MM.1S (cell line): ENCODE data around the gene CCHCR1.
A peak's percentile ranks its signal among the peaks of the same experiment; 100 is the strongest.

Source experiments
- DNase-seq: peaks from one replicate; pipeline ENCODE4 v3.0.0-alpha.2; 2015
- H2AFZ ChIP-seq: fragments of 300-600 bp; sonication (generic); 2 replicates; pipeline ENCODE4 v1.6.0; 2016; ENCODE audit warnings: antibody characterized with exemption, low read length
- H3F3A ChIP-seq: fragments of 300-600 bp; sonication (generic); 2 replicates; pipeline ENCODE4 v1.6.1; 2016; ENCODE audit warnings: mild to moderate bottlenecking, antibody characterized with exemption, low read length, moderate library complexity, mixed read lengths; ENCODE audit not compliant: insufficient read depth
- H3K27ac ChIP-seq: fragments of 300-600 bp; sonication (generic); 2 replicates; pipeline ENCODE4 v1.5.1; 2016; ENCODE audit warnings: mild to moderate bottlenecking, low read length
- H3K27me3 ChIP-seq: fragments of 300-600 bp; sonication (generic); replicated peaks from 2 replicates; pipeline ENCODE4 v1.6.0; 2016; ENCODE audit warnings: low read length; ENCODE audit not compliant: insufficient read depth
- H3K36me3 ChIP-seq: fragments of 300-600 bp; sonication (generic); replicated peaks from 2 replicates; pipeline ENCODE4 v1.6.1; 2016; ENCODE audit warnings: mild to moderate bottlenecking, low read length, mixed read lengths; ENCODE audit not compliant: insufficient read depth
- H3K4me1 ChIP-seq: fragments of 300-600 bp; sonication (generic); 2 replicates; pipeline ENCODE4 v1.6.1; 2016; ENCODE audit warnings: low read length, mixed read lengths
- H3K4me2 ChIP-seq: fragments of 300-600 bp; sonication (generic); 2 replicates; pipeline ENCODE4 v1.6.0; 2016; ENCODE audit warnings: low read depth, low read length
- H3K4me3 ChIP-seq: fragments of 300-600 bp; sonication (generic); 2 replicates; pipeline ENCODE4 v1.5.1; 2016; ENCODE audit warnings: low read length, mixed read lengths
- H3K79me2 ChIP-seq: fragments of 300-600 bp; sonication (generic); 2 replicates; pipeline ENCODE4 v1.6.1; 2016; ENCODE audit warnings: mixed run types, low read length, mixed read lengths
- H3K9ac ChIP-seq: fragments of 300-600 bp; sonication (generic); 2 replicates; pipeline ENCODE4 v1.6.1; 2016; ENCODE audit warnings: low read length, mixed read lengths
- H3K9me2 ChIP-seq: fragments of 300-600 bp; sonication (generic); replicated peaks from 2 replicates; pipeline ENCODE4 v1.6.1; 2016; ENCODE audit warnings: mild to moderate bottlenecking, low read length, mixed read lengths; ENCODE audit not compliant: insufficient read depth
- H3K9me3 ChIP-seq: fragments of 300-600 bp; sonication (generic); replicated peaks from 2 replicates; pipeline ENCODE4 v1.6.1; 2016; ENCODE audit warnings: mild to moderate bottlenecking, low read length, mixed read lengths; ENCODE audit not compliant: insufficient read depth
- H4K20me1 ChIP-seq: fragments of 300-600 bp; sonication (generic); 2 replicates; pipeline ENCODE4 v1.6.1; 2016; ENCODE audit warnings: mild to moderate bottlenecking, low read length, moderate library complexity, mixed read lengths; ENCODE audit not compliant: insufficient read depth
- EZH2 ChIP-seq: fragments of 300-600 bp; sonication (generic); optimal IDR thresholded peaks from 2 replicates; pipeline ENCODE3; 2017; ENCODE audit warnings: low read depth, mild to moderate bottlenecking, antibody characterized with exemption, low read length, mixed read lengths
- EZH2phosphoT487 ChIP-seq: fragments of 300-600 bp; sonication (generic); IDR thresholded peaks from 2 replicates; pipeline ENCODE4 v1.6.1; 2018; ENCODE audit warnings: antibody characterized with exemption, low read length
- TF ChIP-seq, protein P1 (sequence below): fragments of 300-600 bp; sonication (generic); IDR thresholded peaks from 2 replicates; pipeline ENCODE4 v1.5.1; 2016; ENCODE audit warnings: antibody characterized with exemption, low read length, mixed read lengths

The CCHCR1 gene

DNA sequence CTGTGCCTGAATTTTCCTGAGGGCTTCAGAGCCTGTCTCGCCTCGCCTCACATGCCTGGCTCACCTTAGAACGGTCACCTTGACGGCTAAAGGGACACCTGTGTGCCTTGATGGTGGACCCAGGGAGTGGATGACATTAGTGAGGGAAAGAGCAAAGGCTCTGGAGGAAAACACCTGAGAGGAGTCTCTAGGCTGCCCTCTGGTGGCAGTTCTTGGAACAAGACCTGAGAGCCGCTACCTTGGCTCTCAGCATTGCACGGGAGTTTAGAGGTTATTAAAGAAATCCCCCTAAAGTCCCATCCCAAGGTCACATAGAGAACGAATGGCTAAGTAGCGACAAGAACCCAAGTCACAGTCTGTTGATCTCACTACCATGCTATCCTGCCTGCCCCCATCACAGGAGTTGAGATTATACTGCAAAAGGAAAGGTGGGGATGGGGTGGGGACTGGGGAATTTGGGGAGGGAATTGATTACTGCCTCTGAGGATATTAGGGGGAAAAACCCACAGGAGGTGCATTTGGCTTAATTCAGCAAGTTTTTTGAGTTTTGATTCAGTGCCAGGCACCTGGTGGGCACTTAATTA is 29.4 kb downstream of the CCHCR1 start:
- no peaks in the 10 kb centered on the region for H3K9me2 ChIP-seq
- H3K9me3 ChIP-seq = no peaks in the 10 kb centered on the region
- no peak overlapping the region for H3K27ac ChIP-seq
- peak overlapping the region; percentile 26; the same call in 1 of the 2 replicates for H3K4me2 ChIP-seq
- no peaks in the 10 kb centered on the region for H4K20me1 ChIP-seq
- peak overlapping the region; percentile 75 for H2AFZ ChIP-seq
- 0 out of 2 replicates have a peak, but pooled peaks cover 3% of the 10 kb centered on the region for H3K4me1 ChIP-seq
- TF ChIP-seq, protein P1, sequence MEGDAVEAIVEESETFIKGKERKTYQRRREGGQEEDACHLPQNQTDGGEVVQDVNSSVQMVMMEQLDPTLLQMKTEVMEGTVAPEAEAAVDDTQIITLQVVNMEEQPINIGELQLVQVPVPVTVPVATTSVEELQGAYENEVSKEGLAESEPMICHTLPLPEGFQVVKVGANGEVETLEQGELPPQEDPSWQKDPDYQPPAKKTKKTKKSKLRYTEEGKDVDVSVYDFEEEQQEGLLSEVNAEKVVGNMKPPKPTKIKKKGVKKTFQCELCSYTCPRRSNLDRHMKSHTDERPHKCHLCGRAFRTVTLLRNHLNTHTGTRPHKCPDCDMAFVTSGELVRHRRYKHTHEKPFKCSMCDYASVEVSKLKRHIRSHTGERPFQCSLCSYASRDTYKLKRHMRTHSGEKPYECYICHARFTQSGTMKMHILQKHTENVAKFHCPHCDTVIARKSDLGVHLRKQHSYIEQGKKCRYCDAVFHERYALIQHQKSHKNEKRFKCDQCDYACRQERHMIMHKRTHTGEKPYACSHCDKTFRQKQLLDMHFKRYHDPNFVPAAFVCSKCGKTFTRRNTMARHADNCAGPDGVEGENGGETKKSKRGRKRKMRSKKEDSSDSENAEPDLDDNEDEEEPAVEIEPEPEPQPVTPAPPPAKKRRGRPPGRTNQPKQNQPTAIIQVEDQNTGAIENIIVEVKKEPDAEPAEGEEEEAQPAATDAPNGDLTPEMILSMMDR = peak; percentile 76
- no peak for TF ChIP-seq EZH2
- peaks cover 15% of the 10 kb centered on the region for H3K27me3 ChIP-seq
- no peak overlapping the region for H3K9ac ChIP-seq
- H3K4me3 ChIP-seq = no peak overlapping the region
- no peaks in the 10 kb centered on the region for H3K79me2 ChIP-seq
- peak; percentile 71 for DNase-seq
- no peaks in the 10 kb centered on the region for H3K36me3 ChIP-seq
- no peaks in the 10 kb centered on the region for H3F3A ChIP-seq

DNA sequence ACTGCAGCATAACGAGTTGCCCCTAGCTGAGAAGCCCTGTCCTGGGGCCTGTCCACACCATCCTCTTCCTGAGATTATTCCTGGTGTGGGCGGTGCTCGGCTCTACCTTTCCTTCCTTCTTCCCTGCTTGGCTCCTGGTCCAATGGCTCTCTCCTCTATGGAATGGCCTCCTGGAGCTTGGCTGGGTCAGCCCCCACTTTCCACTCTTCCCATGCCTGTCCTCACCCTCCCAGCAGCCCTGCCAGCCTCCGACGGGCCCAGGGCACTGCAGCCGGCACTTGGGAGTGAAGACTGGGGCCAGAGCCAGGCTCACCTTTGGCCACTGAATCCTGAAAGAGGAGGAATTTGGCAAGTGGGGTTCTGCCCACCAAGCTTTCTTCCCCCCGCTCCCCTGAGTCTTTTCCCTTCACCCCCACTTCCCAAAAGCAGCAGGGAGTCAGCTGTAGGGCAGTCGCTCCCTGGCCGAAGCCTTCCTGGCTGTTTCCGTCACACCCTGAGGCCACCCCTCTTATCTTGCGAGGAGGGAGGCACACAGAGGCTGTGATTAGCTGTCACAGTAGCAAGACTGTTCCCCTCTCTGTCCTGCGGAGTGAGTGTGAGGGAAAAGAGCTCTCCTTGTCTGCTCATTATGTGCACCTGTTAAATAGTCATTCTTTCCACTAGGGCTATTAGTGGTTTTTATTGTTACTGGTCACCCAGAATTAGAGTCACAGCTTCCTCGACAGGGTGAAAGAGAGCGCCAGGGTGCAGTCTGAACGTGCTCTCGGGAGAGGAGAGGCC is 31.0 kb downstream of the CCHCR1 start:
- Histone ChIP-seq H3K27me3 (peaks cover 27% of the 10 kb centered on the region), H3K36me3 (no peaks in the 10 kb centered on the region), H4K20me1 (no peaks in the 10 kb centered on the region), H3K4me2 (no peak overlapping the region), H2AFZ (no peak overlapping the region), H3K79me2 (no peaks in the 10 kb centered on the region), H3K9ac (no peak overlapping the region), H3K9me2 (no peaks in the 10 kb centered on the region), H3K27ac (no peak overlapping the region), H3K4me1 (0 out of 2 replicates have a peak, but pooled peaks cover 3% of the 10 kb centered on the region), H3K4me3 (no peak overlapping the region), H3F3A (no peaks in the 10 kb centered on the region), H3K9me3 (no peaks in the 10 kb centered on the region)
- DNase-seq = no peak
- TF ChIP-seq EZH2 = no peak
- TF ChIP-seq EZH2phosphoT487 = no peak
- TF ChIP-seq, protein P1 = no peak

DNA sequence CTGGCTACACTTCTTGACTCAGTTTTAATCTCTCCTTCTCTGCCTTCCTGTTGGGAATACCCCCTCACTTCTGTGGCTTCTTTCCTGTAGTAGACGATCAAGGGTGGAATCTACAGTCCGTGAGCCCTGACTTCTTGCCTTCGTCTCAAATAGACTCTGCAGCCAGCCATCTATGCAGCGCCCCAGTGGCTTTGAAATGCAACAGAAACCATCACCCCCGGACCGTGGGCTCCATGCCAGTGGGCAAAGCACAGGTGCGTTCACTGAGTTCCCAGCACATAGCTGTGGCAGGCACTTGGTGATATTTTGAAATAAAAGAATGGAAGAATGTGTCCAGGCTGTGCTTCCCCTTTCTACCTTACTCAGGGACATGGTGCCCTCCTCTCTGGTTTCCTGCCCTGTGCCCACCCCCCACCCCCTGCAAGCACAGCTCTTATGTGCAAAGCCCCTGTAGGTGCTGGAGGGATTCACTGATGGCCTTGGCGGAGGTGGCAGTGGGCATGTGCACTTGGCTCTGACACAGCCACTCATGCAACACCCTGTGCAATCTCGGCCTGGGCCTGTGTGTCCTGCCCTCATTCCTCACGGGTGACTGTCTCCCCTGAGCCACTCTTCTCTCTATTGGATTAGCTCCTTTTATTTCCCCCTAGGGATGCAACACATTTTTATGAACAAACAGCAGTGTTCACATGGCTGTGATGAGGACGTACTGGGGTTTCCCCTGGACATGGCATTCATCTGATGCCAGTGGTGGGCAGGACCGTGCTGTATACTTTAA is 31.8 kb downstream of the CCHCR1 start:
- no peaks in the 10 kb centered on the region for H3K9me2 ChIP-seq
- H3K9me3 ChIP-seq = no peaks in the 10 kb centered on the region
- 0 out of 2 replicates have a peak, but pooled peaks cover 3% of the 10 kb centered on the region for H3K4me1 ChIP-seq
- H3K27me3 ChIP-seq = peaks cover 32% of the 10 kb centered on the region
- H2AFZ ChIP-seq = no peak overlapping the region
- H3K4me3 ChIP-seq = no peak overlapping the region
- H3K27ac ChIP-seq = no peak overlapping the region
- H3K79me2 ChIP-seq = no peaks in the 10 kb centered on the region
- H4K20me1 ChIP-seq = no peaks in the 10 kb centered on the region
- no peak for TF ChIP-seq EZH2
- no peak for TF ChIP-seq EZH2phosphoT487
- TF ChIP-seq, protein P1 = no peak
- no peak overlapping the region for H3K4me2 ChIP-seq
- no peaks in the 10 kb centered on the region for H3F3A ChIP-seq
- DNase-seq = no peak
- no peaks in the 10 kb centered on the region for H3K36me3 ChIP-seq
- no peak overlapping the region for H3K9ac ChIP-seq
